ENCODE results near the gene IL18RAP.

- TF ChIP-seq CTCF (IDR thresholded peaks at IDR 0.05) (no peak), POLR2A (IDR thresholded peaks at IDR 0.05) (no peak)
Measured at GRCh38 chr2:102397209-102397608, 25.8 kb upstream of the IL18RAP start.
